ENCODE measurements around the gene SPNS3. TPM values are rescaled to one million over a fixed set of nuclear protein-coding genes. Genes with fewer than 3 reads are reported as not detected.

SPNS3 gene
- total RNA-seq, 1 experiment from 2014 or later = not detected

- no peaks in the 10 kb centered on the region for H3K27me3 ChIP-seq (ENCODE audit: control insufficient read depth, insufficient read depth, low read length)
- DNase-seq = no peak
- no peak overlapping the region for H3K4me3 ChIP-seq (ENCODE audit: insufficient read depth, low read depth, low read length)
- no peaks in the 10 kb centered on the region for H3K36me3 ChIP-seq (replicated peaks; ENCODE audit: control insufficient read depth, insufficient read depth, low read length)
Measured at GRCh38 chr17:4443476-4443875, 9.7 kb downstream of the SPNS3 start.

GRCh38 chr17:4444782-4445473 lies 11.2 kb downstream of the SPNS3 start:
- no peak for DNase-seq
- no peaks in the 10 kb centered on the region for H3K27me3 ChIP-seq (ENCODE audit: control insufficient read depth, insufficient read depth, low read length)
- H3K4me3 ChIP-seq (ENCODE audit: insufficient read depth, low read depth, low read length) = no peak overlapping the region
- H3K36me3 ChIP-seq (replicated peaks; ENCODE audit: control insufficient read depth, insufficient read depth, low read length) = no peaks in the 10 kb centered on the region

GRCh38 chr17:4445731-4446130 lies 12.0 kb downstream of the SPNS3 start:
- no peaks in the 10 kb centered on the region for H3K36me3 ChIP-seq (replicated peaks; ENCODE audit: control insufficient read depth, insufficient read depth, low read length)

GRCh38 chr17:4446326-4447071 lies 12.8 kb downstream of the SPNS3 start:
- DNase-seq = peak; percentile 45
- no peaks in the 10 kb centered on the region for H3K27me3 ChIP-seq (ENCODE audit: control insufficient read depth, insufficient read depth, low read length)
- no peak overlapping the region for H3K4me3 ChIP-seq (ENCODE audit: insufficient read depth, low read depth, low read length)
- no peaks in the 10 kb centered on the region for H3K36me3 ChIP-seq (replicated peaks; ENCODE audit: control insufficient read depth, insufficient read depth, low read length)

More at GRCh38 chr17:4445731-4446130, 12.0 kb downstream of the SPNS3 start:
- DNase-seq = no peak
- H3K27me3 ChIP-seq (ENCODE audit: control insufficient read depth, insufficient read depth, low read length) = no peaks in the 10 kb centered on the region
- no peak overlapping the region for H3K4me3 ChIP-seq (ENCODE audit: insufficient read depth, low read depth, low read length)

GRCh38 chr17:4448197-4448980 lies 14.6 kb downstream of the SPNS3 start:
- DNase-seq = peak; percentile 35
- Histone ChIP-seq H3K4me3 (ENCODE audit: insufficient read depth, low read depth, low read length) (no peak overlapping the region), H3K27me3 (ENCODE audit: control insufficient read depth, insufficient read depth, low read length) (no peaks in the 10 kb centered on the region), H3K36me3 (replicated peaks; ENCODE audit: control insufficient read depth, insufficient read depth, low read length) (no peaks in the 10 kb centered on the region)

GRCh38 chr17:4449736-4450135 lies 16.0 kb downstream of the SPNS3 start:
- no peak overlapping the region for H3K4me3 ChIP-seq (ENCODE audit: insufficient read depth, low read depth, low read length)
- H3K27me3 ChIP-seq (ENCODE audit: control insufficient read depth, insufficient read depth, low read length) = no peaks in the 10 kb centered on the region
- peak; percentile 55 for DNase-seq
- H3K36me3 ChIP-seq (replicated peaks; ENCODE audit: control insufficient read depth, insufficient read depth, low read length) = no peaks in the 10 kb centered on the region

- no peaks in the 10 kb centered on the region for H3K36me3 ChIP-seq (replicated peaks; ENCODE audit: control insufficient read depth, insufficient read depth, low read length)
- no peak overlapping the region for H3K4me3 ChIP-seq (ENCODE audit: insufficient read depth, low read depth, low read length)
- H3K27me3 ChIP-seq (ENCODE audit: control insufficient read depth, insufficient read depth, low read length) = no peaks in the 10 kb centered on the region
- DNase-seq = no peak
Measured at GRCh38 chr17:4450710-4451316, 17.1 kb downstream of the SPNS3 start.

- H3K4me3 ChIP-seq (ENCODE audit: insufficient read depth, low read depth, low read length) = no peak overlapping the region
- no peaks in the 10 kb centered on the region for H3K27me3 ChIP-seq (ENCODE audit: control insufficient read depth, insufficient read depth, low read length)
- no peaks in the 10 kb centered on the region for H3K36me3 ChIP-seq (replicated peaks; ENCODE audit: control insufficient read depth, insufficient read depth, low read length)
- no peak for DNase-seq
Measured at GRCh38 chr17:4453812-4454591, 20.3 kb downstream of the SPNS3 start.

- Histone ChIP-seq H3K4me3 (ENCODE audit: insufficient read depth, low read depth, low read length) (no peak overlapping the region), H3K36me3 (replicated peaks; ENCODE audit: control insufficient read depth, insufficient read depth, low read length) (no peaks in the 10 kb centered on the region), H3K27me3 (ENCODE audit: control insufficient read depth, insufficient read depth, low read length) (no peaks in the 10 kb centered on the region)
- DNase-seq = no peak
Measured at GRCh38 chr17:4460661-4461060, 26.9 kb downstream of the SPNS3 start.

- no peak for DNase-seq
- Histone ChIP-seq H3K36me3 (replicated peaks; ENCODE audit: control insufficient read depth, insufficient read depth, low read length) (no peaks in the 10 kb centered on the region), H3K4me3 (ENCODE audit: insufficient read depth, low read depth, low read length) (no peak overlapping the region), H3K27me3 (ENCODE audit: control insufficient read depth, insufficient read depth, low read length) (no peaks in the 10 kb centered on the region)
Measured at GRCh38 chr17:4463818-4464476, 30.2 kb downstream of the SPNS3 start.

- Histone ChIP-seq H3K4me3 (ENCODE audit: insufficient read depth, low read depth, low read length) (no peak overlapping the region), H3K36me3 (replicated peaks; ENCODE audit: control insufficient read depth, insufficient read depth, low read length) (no peaks in the 10 kb centered on the region), H3K27me3 (ENCODE audit: control insufficient read depth, insufficient read depth, low read length) (no peaks in the 10 kb centered on the region)
- no peak for DNase-seq
Measured at GRCh38 chr17:4465786-4466185, 32.0 kb downstream of the SPNS3 start.

GRCh38 chr17:4467287-4467686 lies 33.5 kb downstream of the SPNS3 start:
- DNase-seq = no peak
- H3K27me3 ChIP-seq (ENCODE audit: control insufficient read depth, insufficient read depth, low read length) = no peaks in the 10 kb centered on the region
- no peak overlapping the region for H3K4me3 ChIP-seq (ENCODE audit: insufficient read depth, low read depth, low read length)
- H3K36me3 ChIP-seq (replicated peaks; ENCODE audit: control insufficient read depth, insufficient read depth, low read length) = no peaks in the 10 kb centered on the region

- Histone ChIP-seq H3K4me3 (ENCODE audit: insufficient read depth, low read depth, low read length) (no peak overlapping the region), H3K36me3 (replicated peaks; ENCODE audit: control insufficient read depth, insufficient read depth, low read length) (no peaks in the 10 kb centered on the region), H3K27me3 (ENCODE audit: control insufficient read depth, insufficient read depth, low read length) (no peaks in the 10 kb centered on the region)
- no peak for DNase-seq
Measured at GRCh38 chr17:4469552-4469951, 35.8 kb downstream of the SPNS3 start.

Measured in H7 (cell line).